CD14-positive monocyte (primary cell): ENCODE data around the gene SNX22. TPM values are rescaled to one million over a fixed set of nuclear protein-coding genes. Genes with fewer than 3 reads are reported as not detected.

Source experiments
- DNase-seq, 3 donors: peaks; one replicate each; pipeline ENCODE4 v3.0.0-alpha.2; 2011 to 2022
- H2AFZ ChIP-seq: 2 replicates; pipeline ENCODE4 v1.6.0; 2012; ENCODE audit warnings: mild to moderate bottlenecking, low read depth, low read length, inconsistent platforms; ENCODE audit not compliant: insufficient read depth, poor library complexity, severe bottlenecking
- H3K27ac ChIP-seq, 2 donors: 1 replicate in 1 of 2; 2 replicates in 1 of 2; pipeline ENCODE4 v1.5.1; 2012 to 2013; ENCODE audit warnings: low read length in 2 of 2, control low read depth in 1 of 2, inconsistent platforms in 1 of 2, low read depth in 1 of 2, mild to moderate bottlenecking in 1 of 2
- H3K27me3 ChIP-seq, 2 donors: one replicate each; pipeline versions ENCODE4 v1.6.0 to v1.6.1; 2011 to 2013; ENCODE audit warnings: low read length in 2 of 2; ENCODE audit not compliant: control insufficient read depth in 2 of 2, insufficient read depth in 2 of 2
- H3K36me3 ChIP-seq, 2 donors: replicated peaks in 1 of 2; 1 replicate in 1 of 2; 2 replicates in 1 of 2; pipeline versions ENCODE4 v1.5.1 to v1.6.1; 2012 to 2013; ENCODE audit warnings: low read length in 2 of 2, control low read depth in 1 of 2, inconsistent platforms in 1 of 2, mild to moderate bottlenecking in 1 of 2; ENCODE audit not compliant: insufficient read depth in 2 of 2, control insufficient read depth in 1 of 2
- H3K4me1 ChIP-seq, 2 donors: 1 replicate in 1 of 2; 2 replicates in 1 of 2; pipeline versions ENCODE4 v1.5.1 to v1.6.1; 2012 to 2013; ENCODE audit warnings: low read length in 2 of 2, control low read depth in 1 of 2, inconsistent platforms in 1 of 2, mild to moderate bottlenecking in 1 of 2, moderate library complexity in 1 of 2; ENCODE audit not compliant: insufficient read depth in 2 of 2, control insufficient read depth in 1 of 2
- H3K4me2 ChIP-seq: replicated peaks from 2 replicates; pipeline ENCODE3; 2012; ENCODE audit warnings: low read length, moderate library complexity, mild to moderate bottlenecking; ENCODE audit not compliant: poor library complexity, severe bottlenecking; ENCODE audit errors: extremely low read depth
- H3K4me3 ChIP-seq, 3 experiments: fragments of 200-600 bp in 1 of 3; sonication (generic) in 1 of 3; replicated peaks in 1 of 3; 1 replicate in 2 of 3; 2 replicates in 1 of 3; pipeline ENCODE4 v1.5.1; 2011 to 2013; ENCODE audit warnings: low read length in 3 of 3, mild to moderate bottlenecking in 3 of 3, control low read depth in 2 of 3, low read depth in 2 of 3, inconsistent platforms in 1 of 3, moderate library complexity in 1 of 3
- H3K79me2 ChIP-seq: 2 replicates; pipeline ENCODE4 v1.6.0; 2012; ENCODE audit warnings: mild to moderate bottlenecking, control low read depth, inconsistent platforms, low read length, moderate library complexity; ENCODE audit not compliant: insufficient read depth
- H3K9ac ChIP-seq: 2 replicates; pipeline ENCODE4 v1.6.0; 2017; ENCODE audit warnings: low read length, mild to moderate bottlenecking; ENCODE audit not compliant: insufficient read depth, poor library complexity, severe bottlenecking
- H3K9me3 ChIP-seq, 2 donors: replicated peaks in 1 of 2; 1 replicate in 1 of 2; 2 replicates in 1 of 2; pipeline versions ENCODE4 v1.5.1 to v1.6.1; 2012 to 2013; ENCODE audit warnings: low read length in 2 of 2, control low read depth in 1 of 2; ENCODE audit not compliant: control insufficient read depth in 1 of 2, insufficient read depth in 1 of 2
- H4K20me1 ChIP-seq: 2 replicates; pipeline ENCODE4 v1.6.0; 2012; ENCODE audit warnings: mild to moderate bottlenecking, low read length, control low read depth, moderate library complexity; ENCODE audit not compliant: insufficient read depth
- H3K27ac Mint-ChIP-seq, 7 donors: one replicate each; pipeline ENCODE4 v1.8.0; 2020; ENCODE audit warnings: mild to moderate bottlenecking in 7 of 7, mixed read lengths in 7 of 7, moderate library complexity in 6 of 7, inconsistent platforms in 2 of 7
- H3K27me3 Mint-ChIP-seq, 3 donors: one replicate each; pipeline ENCODE4 v1.8.0; 2021 to 2022; ENCODE audit warnings: low read depth in 3 of 3, mild to moderate bottlenecking in 3 of 3, mixed read lengths in 3 of 3, moderate library complexity in 3 of 3, inconsistent platforms in 1 of 3
- H3K36me3 Mint-ChIP-seq, 2 donors: one replicate each; pipeline ENCODE4 v1.8.0; 2020; ENCODE audit warnings: mixed read lengths in 2 of 2, inconsistent platforms in 1 of 2, mild to moderate bottlenecking in 1 of 2
- H3K4me1 Mint-ChIP-seq: one replicate; pipeline ENCODE4 v1.8.0; 2020; ENCODE audit warnings: mild to moderate bottlenecking, mixed read lengths
- H3K4me3 Mint-ChIP-seq, 2 donors: one replicate each; pipeline ENCODE4 v1.8.0; 2020; ENCODE audit warnings: mild to moderate bottlenecking in 2 of 2, mixed read lengths in 2 of 2, moderate library complexity in 1 of 2
- H3K9me3 Mint-ChIP-seq, 7 donors: one replicate each; pipeline ENCODE4 v1.8.0; 2020 to 2022; ENCODE audit warnings: mixed read lengths in 7 of 7, mild to moderate bottlenecking in 6 of 7, moderate library complexity in 6 of 7, inconsistent platforms in 2 of 7
- WGBS: methylation state at CpG from one replicate; pipeline ENCODE4 v1.1.5; 2013; ENCODE audit warnings: missing lambda C conversion rate; ENCODE audit not compliant: insufficient coverage; 5-methylcytosine and 5-hydroxymethylcytosine counted together
- intact Hi-C, 2 donors: fragments of 100-400 bp; cut with micrococcal nuclease; formaldehyde crosslinking; loops; one replicate each; pipeline versions ENCODE4 v1.15.0 to v1.15.1; 2023
- polyA plus RNA-seq, 3 donors: library from polyadenylated mRNA; depleted of rRNA in 1 of 3; unstranded in 2 of 3; stranded (reverse) in 1 of 3; fragments of 300-500 nt in 2 of 3; fragments of >200 nt in 1 of 3; fragmentation: Illumina TruSeq in 2 of 3; gene quantifications; 1 replicate in 2 of 3; 2 replicates in 1 of 3; pipeline ENCODE4 v1.2.3, GENCODE V29; 2012 to 2021
- TF ChIP-seq, protein P1 (sequence below): fragments of 200-600 bp; IDR thresholded peaks from one replicate; pipeline ENCODE4 v1.8.0; 2022; ENCODE audit warnings: antibody characterized with exemption, mild to moderate bottlenecking

Gene SNX22
- polyA plus RNA-seq, 3 donors: 0.19 to 1.2 (median 0.80) TPM

DNA sequence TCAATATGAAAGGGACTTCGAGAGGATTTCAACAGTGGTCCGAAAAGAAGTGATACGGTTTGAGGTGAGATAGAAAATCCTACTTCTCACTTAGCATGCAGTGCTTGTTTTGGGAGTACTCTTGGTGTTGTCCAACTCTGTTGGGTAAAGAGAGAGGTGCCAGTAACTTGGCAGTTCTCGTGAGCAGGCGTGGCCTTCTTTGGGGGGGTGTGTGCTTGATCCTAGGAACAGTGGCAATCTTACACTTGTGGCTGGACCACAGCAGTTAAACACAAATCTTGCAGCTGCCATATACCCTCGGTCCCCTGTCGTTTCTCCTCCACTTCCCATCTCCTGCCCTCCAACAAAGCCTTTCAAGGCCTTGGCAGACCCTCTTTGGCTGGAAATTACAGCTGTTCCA lies 15.2 kb upstream of the SNX22 start:
- Mint-ChIP-seq H3K9me3 (peaks cover 0 to 2% (median 0%) of the 10 kb centered on the region in 7 donors), H3K36me3 (peaks cover 83 to 88% of the 10 kb centered on the region in 2 donors), H3K4me3 (no peak overlapping the region), H3K4me1 (no peaks in the 10 kb centered on the region), H3K27ac (no peak overlapping the region), H3K27me3 (peaks cover 0 to 4% (median 0%) of the 10 kb centered on the region in 3 donors)
- H2AFZ ChIP-seq: no peak overlapping the region
- peaks cover 76 to 81% of the 10 kb centered on the region in 2 donors for H3K36me3 ChIP-seq
- H4K20me1 ChIP-seq: peaks cover 74% of the 10 kb centered on the region
- peaks cover 0 to 4% of the 10 kb centered on the region in 2 donors for H3K4me1 ChIP-seq
- H3K27ac ChIP-seq: no peak overlapping the region
- no peaks in the 10 kb centered on the region for H3K9me3 ChIP-seq
- intact Hi-C loops: no loop called here
- H3K27me3 ChIP-seq: no peaks in the 10 kb centered on the region
- no peak overlapping the region for H3K9ac ChIP-seq
- DNase-seq: no peak
- H3K4me3 ChIP-seq: no peak overlapping the region
- 95% methylated on average over 2 of the region's 7 CpGs for WGBS
- TF ChIP-seq, protein P1, sequence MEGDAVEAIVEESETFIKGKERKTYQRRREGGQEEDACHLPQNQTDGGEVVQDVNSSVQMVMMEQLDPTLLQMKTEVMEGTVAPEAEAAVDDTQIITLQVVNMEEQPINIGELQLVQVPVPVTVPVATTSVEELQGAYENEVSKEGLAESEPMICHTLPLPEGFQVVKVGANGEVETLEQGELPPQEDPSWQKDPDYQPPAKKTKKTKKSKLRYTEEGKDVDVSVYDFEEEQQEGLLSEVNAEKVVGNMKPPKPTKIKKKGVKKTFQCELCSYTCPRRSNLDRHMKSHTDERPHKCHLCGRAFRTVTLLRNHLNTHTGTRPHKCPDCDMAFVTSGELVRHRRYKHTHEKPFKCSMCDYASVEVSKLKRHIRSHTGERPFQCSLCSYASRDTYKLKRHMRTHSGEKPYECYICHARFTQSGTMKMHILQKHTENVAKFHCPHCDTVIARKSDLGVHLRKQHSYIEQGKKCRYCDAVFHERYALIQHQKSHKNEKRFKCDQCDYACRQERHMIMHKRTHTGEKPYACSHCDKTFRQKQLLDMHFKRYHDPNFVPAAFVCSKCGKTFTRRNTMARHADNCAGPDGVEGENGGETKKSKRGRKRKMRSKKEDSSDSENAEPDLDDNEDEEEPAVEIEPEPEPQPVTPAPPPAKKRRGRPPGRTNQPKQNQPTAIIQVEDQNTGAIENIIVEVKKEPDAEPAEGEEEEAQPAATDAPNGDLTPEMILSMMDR: no peak
- H3K4me2 ChIP-seq: no peak overlapping the region
- no peaks in the 10 kb centered on the region for H3K79me2 ChIP-seq

DNA sequence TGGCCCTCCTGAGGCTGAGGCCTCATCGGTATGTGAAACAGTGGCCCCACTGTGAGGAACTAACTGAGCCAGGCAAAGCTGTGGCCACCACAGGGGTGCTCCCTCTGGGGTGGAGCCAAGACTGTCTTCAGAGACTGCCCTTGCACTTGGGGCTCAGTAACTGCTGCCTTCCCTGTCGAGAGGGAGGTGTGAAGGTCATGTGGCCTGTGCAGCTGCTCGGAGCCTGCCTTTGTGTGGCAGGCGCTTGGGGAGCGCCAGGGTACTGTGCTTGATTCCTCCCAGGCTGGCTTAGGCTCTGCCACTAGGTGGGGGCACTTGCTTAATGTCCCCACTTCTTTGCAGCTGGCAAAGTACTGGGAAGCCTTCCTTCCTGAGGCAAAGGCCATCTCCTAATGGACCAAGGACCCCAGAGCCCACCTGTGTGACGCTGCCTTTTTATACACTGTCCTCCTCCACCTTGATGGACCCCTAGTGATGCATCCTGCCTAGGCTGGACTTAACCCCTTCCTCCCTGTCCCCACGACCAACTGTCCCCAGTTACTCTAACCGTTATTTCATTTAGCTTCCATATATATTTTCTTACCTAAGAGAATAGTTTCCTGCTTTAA lies 14.2 kb upstream of the SNX22 start:
- H3K4me1 Mint-ChIP-seq: no peaks in the 10 kb centered on the region
- TF ChIP-seq, protein P1: no peak
- H3K27me3 ChIP-seq: no peaks in the 10 kb centered on the region
- no peak overlapping the region for H3K4me3 ChIP-seq
- H3K4me2 ChIP-seq: no peak overlapping the region
- H3K4me1 ChIP-seq: peaks cover 0 to 4% of the 10 kb centered on the region in 2 donors
- H3K4me3 Mint-ChIP-seq: no peak overlapping the region
- H3K9me3 Mint-ChIP-seq: peaks cover 0 to 2% (median 0%) of the 10 kb centered on the region in 7 donors
- no peak overlapping the region for H3K27ac Mint-ChIP-seq
- no peak overlapping the region for H3K27ac ChIP-seq
- peaks cover 74% of the 10 kb centered on the region for H4K20me1 ChIP-seq
- peaks cover 0 to 4% (median 0%) of the 10 kb centered on the region in 3 donors for H3K27me3 Mint-ChIP-seq
- H3K79me2 ChIP-seq: no peaks in the 10 kb centered on the region
- H2AFZ ChIP-seq: no peak overlapping the region
- no peak overlapping the region for H3K9ac ChIP-seq
- no peaks in the 10 kb centered on the region for H3K9me3 ChIP-seq
- H3K36me3 Mint-ChIP-seq: peaks cover 82 to 88% of the 10 kb centered on the region in 2 donors
- WGBS: 61% methylated on average over 6 of the region's 8 CpGs
- H3K36me3 ChIP-seq: peaks cover 75 to 81% of the 10 kb centered on the region in 2 donors
- no peak for DNase-seq
- intact Hi-C loops: no loop called here
